Activated T-helper 9 cell treated with anti-CD3 and anti-CD28 coated beads, Interleukin-2, amount 50 U/mL, for 16 hours (primary cell): ENCODE measurements around the gene PCCA.
"Not testable (repeated sequence)": the region's sequence is repeated elsewhere in the genome, so short reads cannot be mapped to it uniquely, and the experiment has no call there.

ENCODE experiments used
- DNase-seq: peaks from one replicate; pipeline ENCODE4 v3.0.0-alpha.2; 2020; ENCODE audit warnings: low read depth

The PCCA gene

DNA sequence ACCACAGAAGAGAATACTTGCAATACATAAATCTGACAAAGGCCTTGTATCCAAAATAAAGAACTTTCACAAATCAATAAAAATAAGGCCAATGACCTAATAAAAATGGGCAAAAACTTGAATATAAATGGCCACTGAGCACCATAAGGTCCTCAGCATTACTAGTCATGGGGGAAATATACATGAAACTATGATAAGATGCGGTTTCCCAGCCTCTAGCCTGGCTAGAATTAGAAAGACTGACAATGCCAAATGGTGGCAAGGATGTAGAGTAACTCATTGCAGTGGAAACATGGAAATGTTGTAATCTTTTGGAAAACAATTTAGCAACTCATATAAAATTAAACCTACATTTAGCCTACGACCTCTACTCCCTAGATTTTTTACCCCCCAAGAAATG lies 272.6 kb downstream of the PCCA start:
- DNase-seq: no peak

DNA sequence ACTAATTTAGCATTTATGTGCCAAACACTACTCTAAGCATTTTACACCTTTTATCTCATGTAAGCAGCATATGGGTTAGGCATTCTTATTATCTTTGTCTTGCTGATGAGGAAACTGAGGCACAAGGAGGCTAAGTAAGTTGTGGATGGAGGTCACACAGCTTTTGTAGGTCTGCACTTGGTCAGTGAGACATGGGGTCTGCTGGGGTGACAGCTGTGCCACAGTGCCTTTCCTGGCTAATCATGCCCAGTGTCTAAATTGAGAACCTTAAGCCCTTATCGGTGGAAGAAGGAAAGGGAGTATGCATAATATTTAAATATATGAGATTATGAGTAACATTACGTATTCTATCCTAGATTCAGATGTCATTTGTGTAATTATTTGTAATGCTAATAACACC lies 273.5 kb downstream of the PCCA start:
- DNase-seq: no peak

DNA sequence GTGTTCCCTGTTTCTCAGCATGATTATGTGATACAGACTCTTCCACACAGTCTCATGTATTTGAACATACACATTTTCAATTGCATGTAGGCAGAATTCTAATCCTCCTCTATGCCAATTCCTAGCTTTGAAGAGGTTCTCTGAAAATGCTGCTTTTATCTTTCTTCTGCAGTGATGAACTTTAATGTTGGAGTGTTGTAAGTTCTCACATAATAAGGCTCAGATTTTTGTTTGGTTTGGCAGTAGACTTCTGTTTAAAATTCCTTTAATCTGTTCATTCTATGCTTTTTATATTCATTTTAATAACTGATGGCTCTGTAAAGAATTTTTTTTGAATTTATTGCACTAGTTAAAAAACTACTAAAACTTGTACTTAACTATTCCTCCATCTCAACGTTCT lies 273.9 kb downstream of the PCCA start:
- no peak for DNase-seq

DNA sequence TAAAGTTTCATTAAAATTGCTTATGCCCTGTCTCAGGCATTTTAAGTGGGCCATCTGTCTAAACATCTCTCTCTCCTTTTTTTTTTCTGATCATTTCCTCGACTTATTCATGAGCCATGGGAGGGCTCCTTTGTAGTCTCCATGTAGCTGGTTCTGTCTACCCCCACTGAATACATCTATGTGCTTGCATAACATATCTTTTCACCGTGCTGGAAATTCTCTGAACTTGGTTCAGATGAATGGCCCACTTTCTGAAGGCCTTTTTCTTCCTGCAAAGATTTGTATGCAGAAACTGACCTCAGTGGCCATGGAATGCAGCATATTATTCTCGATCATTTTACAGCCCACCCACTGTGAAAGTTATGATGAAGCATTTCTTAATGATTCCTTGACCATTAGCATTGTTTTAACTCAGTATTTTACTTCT lies 274.4 kb downstream of the PCCA start:
- DNase-seq: no peak

DNA sequence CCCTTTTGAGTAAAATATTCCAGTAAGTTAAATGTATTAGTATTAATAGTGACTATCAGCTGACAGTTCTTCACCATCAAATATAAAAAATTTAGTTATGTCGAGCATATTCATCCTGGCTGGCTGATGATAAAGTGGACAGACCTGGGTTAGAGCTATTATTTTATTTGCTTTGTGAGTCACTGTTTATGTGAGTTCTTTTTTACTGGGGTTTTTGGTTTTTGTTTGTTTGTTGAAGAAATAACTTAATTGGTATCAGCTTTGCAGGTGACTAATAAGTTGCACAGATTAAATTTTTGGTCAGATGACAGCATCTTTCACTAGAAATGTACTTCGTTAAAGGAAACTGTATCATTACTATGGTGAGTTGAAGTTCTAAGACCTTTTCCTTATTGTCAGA lies 275.0 kb downstream of the PCCA start:
- DNase-seq: no peak

DNA sequence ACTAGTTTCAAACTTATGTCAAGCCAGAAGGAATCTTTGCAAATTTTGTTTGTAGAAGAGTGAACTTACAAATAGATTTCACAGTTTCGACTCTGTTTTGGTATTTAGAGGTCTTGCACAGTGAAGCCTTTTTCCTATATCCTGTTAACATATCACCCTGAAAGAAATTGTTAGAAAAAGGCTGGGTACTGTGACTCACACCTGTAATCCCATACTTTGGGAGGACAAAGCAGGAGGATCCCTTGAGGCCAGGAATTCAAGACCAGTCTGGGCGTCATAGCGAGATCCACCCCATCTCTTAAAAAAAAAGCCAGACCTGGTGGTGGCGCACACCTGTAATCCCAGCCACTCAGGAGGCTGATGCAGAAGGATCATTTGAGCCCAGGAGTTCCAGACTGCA lies 275.7 kb downstream of the PCCA start:
- DNase-seq: no peak

DNA sequence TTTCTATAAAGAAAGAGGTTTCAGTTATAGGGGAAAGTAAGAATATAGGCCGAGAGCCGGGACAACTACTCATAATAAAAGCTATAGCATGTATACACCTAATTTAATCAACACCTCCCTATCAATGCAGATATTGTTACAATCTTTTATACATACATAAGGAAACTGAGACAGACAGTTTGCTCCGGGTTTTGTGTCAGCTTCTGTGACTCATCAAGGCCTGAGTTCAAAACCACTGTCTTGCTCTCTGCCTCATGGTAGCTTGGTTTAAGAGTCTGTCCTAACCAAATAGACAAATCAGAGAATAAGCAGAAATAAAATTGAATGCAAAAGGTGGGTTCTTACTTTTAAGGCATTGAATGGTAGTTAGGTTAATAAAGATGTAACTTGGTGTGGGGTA lies 276.8 kb downstream of the PCCA start:
- no peak for DNase-seq

DNA sequence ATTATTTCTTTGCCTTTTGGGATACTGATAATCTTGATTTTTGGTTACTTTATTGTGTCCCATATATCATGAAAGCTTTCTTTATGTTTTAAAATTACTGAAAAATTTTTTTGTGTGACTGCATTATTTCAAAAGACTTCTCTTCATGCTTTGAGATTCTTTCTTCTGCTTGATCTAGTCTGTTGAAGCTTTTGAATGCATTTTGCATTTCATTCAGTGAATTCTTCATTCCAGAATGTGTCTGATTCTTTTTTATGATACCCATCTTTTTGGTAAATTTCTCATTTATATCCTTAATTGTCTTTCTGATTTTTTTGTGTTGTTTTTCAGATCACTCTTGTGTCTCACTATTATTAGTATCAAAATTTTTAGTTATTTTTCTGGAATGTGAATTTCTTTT lies 289.6 kb downstream of the PCCA start:
- DNase-seq: no peak

DNA sequence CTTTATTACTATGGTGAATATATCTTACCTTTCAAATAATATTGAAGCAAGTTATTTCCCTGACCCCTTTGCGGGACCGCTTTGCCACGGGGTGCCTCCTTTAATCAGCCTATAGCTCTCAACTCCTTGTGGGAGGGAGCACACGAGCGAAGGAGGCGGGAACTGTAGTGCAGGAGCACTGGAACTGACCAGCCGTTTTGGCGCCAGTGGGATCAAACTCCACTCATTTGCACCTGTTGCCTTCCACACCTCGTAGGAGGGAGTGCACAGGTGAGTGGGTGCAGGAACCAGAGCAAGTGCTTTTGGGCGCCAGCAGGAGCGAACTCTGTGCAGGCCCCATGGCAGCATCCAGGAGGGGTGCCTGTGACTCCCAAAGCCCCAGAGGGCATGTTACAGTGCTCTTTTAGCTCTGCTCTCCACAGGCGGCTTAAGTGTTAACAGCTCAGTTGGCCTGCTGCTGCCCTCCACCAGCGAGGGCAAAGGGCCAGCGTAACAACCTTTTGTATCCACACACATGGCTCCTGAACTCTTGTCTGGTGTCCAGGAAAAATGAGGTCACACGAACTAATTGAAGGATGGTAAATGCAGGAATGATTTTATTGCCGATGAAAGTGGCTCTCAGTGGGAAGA lies 292.8 kb downstream of the PCCA start:
- no peak for DNase-seq

DNA sequence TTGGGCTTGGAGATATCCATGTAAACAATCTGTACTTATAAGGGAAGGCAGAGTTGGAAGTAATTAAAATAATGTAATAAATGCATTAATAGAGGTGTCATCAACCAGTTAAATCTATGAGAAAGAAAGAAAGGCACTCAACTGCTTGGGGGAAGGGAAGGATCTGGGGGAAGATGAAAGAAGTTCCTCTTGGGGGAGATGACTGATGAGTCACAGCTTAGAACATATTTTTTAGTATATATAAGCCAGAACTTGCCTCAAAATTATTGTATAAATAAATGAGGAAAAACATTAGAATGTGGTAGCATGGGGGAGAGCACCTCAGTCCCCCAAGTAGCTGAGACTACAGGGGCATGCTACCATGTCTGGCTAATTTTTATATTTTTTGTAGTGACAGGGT lies 293.9 kb downstream of the PCCA start:
- DNase-seq: no peak

DNA sequence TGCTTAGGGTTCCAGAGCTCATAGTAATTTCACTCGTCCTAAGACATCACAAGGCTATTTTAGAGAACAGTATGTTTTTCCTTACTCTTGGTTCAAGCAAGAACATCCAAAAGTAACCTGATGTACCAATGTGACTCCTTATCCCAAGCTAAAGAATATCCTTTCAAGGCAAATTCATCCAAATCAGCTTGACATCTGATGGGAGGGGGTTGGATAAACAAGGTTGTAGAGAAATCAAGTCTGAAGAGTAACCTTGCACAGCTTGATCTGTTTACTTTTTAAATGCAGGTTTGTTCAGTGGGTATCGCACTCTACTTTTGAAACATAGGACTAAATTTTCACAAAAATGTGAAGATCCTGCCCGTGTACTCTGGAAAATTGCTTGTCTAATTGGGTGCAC lies 298.5 kb downstream of the PCCA start:
- DNase-seq: no peak

DNA sequence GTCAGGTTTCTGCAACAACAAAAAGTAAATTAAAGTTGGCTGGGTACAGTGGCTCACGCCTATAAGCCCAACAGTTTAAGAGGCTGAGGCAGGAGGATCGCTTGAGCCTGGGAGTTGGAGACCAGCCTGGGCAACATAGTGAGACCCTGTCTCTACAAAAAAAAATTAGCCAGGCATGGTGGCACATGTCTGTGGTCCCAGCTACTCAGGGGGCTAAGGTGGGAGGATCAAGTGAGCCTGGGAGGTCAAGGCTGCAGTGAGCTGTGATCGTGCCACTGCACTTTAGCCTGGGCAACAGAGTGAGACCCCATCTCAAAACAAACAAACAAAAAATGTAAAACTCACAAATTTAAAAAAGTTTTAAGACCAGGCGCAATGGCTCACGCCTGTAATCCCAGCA lies 299.3 kb downstream of the PCCA start:
- not testable (repeated sequence) for DNase-seq

DNA sequence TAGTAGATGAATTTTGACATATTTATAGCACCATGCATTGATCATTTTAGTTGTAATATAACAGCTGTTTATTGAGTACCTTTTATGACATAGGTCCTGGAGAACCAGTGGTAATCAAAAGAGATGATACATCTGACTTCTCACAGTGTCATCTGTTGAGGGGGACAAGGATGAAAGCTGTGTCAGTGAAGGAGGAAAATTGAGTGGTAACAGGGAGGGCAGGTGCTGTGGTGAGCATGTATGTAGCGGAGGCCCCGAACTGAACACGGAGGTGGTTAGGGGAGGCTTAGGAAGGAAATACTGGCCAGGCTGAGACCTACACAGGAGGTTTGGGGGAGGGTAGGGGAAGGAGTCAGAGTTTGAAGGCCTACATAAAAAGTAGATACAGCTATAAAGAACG lies 300.0 kb downstream of the PCCA start:
- no peak for DNase-seq

DNA sequence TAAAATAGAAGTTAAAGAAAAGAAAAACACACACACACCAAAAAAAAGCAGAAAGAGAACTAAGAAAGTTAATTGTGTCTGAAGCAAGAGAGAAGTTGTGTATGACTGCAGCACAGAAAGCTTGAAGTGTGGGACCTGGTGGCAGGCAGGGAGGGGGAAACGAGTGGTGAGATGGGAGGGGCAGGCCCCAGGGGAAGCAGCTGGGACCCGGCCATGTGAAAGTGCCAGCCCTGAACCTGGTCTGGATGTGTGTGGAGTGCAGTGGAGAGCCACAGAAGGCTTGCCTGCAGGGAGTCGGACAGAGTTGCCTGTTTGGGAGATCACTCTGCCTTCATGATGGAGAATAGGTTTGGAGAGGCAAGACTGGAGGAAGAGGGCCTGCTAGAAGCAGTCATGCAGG lies 300.7 kb downstream of the PCCA start:
- DNase-seq: no peak

DNA sequence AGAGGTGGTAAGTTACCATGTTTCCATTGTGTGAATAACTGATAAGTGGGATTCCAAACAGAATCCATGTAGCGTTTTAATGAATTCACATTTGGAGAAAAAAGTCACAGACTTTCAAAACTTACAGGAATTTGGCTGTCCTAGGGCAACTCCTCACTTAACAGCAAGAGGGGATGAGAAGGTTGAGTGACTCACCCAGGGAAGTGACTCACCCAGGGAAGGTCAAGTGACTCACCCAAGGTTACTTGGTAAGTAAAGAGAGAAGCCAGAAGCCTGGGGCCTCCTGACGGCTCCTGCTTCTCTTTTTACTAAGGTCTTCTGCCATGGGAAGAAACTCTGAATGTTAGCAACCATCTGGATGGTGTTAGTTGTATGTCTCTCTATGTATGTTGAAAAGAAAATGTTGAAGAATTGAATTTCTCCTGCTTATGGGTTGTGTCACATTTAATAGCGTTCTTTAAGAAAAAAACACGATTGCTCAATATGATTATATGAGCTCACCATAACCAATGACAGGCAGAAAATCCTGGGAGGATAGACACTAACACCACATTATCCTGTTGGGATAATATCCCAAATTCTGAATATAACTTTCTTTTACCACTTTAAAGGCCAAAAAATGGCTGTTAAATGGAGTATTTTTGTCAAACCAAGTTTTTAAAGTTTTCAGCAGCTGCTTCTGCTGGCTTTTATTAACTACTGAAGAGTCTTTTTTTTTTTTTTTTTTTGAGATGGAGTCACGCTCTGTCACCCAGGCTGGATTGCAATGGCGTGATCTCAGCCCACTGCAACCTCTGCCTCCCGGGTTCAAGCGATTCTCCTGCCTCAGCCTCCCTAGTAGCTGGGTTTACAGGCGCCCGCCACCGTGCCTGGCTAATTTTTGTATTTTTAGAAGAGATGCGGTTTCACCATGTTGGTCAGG lies 304.1 kb downstream of the PCCA start:
- peak; percentile 51 for DNase-seq

DNA sequence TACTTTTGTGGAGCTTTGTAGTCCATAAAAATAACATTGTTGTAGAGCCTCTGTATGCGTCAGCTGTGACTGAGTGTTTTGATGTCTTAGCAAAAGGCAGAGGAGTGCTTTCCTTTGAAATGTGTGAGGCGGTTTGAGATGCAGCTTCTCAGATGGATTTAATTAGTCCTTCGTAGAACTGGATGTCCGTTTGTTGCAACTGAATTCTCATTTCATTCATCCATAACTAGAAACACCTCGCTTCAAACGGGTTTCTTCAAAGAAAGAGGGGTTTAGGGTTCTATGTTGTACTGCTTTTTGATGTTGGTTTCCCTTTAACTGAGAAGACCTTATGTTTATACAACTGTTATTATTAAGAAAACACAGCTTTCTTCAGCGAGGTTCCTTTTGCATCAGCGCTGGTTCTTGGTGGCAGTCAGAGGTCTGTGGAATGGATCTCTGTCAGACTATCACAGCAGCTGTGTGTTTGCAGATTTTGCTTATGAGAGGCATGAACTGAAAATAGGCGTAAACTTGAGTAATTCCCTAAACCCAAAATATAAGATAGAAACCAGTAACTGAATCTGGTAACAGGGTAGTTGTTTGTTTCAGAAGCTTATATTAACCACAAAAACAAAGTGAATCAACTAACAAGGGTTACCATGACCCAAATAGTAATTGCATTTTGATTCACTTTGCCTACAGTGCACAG lies 305.3 kb downstream of the PCCA start:
- DNase-seq: no peak

DNA sequence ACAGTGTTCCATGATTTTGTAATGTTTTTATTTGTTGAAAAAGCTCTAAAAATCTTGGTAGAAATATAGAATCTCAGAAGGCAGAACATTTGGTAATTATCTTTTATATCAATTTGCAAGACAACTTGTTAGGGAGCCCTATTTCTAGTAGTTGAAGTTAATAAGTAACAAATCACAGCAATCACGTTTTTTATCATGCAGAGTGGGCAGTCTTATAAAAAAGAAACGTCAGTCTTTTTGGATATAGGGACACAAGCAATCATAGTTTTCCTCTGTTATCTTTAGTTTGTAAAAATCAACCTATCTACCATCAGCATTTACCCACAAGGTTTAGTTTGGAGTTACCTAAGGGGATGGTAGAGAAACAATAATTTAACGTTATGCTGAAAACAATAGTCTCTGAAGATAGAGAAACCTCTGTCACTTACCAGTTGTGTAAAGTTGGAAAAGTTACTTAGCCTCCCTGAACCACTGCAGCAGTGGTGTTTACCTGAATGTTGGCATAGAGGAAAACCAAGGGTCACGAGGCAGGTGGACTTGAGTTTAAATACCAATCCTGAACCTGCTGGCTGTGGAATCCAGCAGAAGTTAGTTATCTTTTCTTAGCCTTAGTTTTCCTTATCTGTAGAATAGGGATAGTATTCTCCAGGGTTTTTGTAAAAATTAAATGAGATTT lies 306.9 kb downstream of the PCCA start:
- no peak for DNase-seq

DNA sequence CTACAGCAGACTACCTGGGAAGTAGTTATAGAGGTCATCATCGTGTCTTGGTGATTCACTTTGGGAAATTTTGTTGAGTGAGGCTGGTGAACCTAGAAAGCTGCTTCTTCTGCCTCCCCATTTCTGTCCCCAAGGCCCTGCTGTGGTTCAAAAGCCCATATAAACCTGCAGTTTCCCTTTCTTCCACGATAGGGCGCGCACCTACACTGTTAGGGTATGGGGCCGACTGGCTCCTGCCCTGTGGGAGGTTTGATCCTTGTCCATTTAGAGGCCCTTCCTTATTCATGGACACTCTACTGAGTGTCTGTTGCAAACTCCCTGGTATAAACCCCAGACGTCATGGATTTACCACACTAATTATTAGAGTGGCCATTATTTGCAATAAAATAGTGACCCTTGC lies 307.9 kb downstream of the PCCA start:
- DNase-seq: no peak

DNA sequence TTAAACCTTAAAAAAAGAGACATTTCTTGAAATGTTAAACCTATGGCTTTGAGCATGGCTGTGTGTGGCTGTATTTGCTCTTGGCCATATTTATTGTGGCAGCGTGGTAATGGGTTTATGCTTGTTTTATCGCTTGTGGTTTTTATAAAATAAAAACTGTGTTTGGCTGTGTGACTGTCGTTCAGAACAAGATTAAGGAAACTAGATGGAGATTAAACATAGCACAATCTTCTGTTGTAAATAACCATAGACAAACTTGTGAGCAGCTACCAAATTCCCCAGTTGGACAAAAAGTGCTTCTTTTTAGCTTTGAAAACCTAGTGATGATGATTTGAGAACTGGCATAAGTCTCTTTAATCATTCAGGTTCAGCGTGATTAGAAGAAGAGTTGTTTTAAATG lies 308.7 kb downstream of the PCCA start:
- DNase-seq: no peak

DNA sequence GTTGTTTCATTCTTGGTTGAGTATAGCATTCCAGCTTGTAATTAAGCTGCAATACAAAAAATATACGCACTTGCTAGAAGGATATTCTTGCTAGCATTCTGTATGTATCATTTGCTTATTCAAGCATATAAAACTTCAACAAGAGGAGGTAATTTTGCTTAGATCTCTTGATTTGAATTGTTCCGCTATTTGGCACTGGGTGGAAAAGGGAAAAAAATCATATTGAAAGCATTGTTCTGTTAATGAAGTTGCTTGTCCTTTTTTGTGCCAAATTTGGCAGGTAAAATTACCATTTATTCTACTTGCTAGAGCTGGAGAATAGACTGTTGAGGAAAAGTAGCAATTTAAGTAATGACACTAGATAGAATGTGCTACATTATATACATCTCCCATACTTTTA lies 309.5 kb downstream of the PCCA start:
- DNase-seq: no peak

DNA sequence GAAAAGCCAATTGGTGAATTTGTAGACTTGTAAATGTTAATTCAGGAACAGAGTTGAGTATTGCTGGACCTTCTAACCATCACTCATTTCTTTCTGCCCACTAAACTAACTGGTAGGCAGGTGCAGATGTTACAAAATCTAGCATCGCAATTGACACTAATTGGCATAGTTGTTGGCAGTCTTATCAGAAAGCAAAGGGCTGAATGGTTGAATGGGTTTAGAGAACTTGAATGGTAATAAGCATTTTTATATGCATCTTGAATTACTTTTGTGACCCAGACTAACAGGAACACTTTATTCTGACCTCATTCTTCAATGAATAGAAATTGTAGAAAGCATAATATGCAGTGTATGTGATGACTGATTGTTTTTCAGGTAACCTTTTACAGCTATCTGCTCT lies 310.6 kb downstream of the PCCA start:
- DNase-seq: no peak

DNA sequence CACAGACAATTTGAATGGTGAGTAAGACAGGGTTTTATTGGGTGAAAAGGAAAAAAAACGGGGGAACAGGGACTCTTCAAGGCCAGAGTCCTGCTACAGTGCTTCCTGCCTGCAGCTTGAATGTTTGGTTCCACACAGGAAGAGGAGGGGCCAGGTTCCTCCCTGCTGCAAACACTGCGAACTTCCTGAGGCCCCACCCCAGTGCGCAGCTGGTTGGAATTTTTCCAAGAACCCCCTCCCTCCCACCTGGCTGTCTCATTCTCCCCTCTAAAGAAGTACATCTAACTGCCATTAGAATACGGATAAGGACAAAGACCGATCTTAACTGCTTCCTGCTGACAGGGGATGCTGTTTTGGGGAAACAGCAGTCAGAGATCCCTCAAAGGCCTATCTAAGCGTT lies 314.8 kb downstream of the PCCA start:
- DNase-seq: no peak

DNA sequence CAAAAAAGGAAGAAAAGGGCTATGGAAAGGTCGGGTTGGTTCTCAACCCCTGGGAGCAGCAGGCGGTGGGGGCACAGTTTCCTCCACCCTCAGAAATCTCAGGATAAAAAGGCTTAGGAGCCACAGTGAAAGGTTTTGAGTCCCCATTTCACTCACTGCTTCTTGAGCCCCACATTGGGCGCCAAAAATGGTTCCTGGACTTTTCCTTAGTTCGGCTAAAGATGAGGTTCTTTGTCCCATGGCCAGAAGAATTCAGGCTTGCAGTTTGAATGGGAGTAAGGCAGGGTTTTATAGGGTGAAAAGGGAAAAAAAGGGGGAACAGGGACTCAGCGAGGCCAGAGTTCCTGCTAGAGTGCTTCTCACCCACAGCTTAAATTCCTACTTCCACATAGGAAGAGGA lies 320.2 kb downstream of the PCCA start:
- DNase-seq: no peak
